ENCODE results near the gene GRB10.
"Not testable (repeated sequence)": the region's sequence is repeated elsewhere in the genome, so short reads cannot be mapped to it uniquely, and the experiment has no call there.

Gene GRB10

GRCh38 chr7:50783303-50783702 lies 607 bp upstream of the GRB10 start:
- no peak for TF ChIP-seq JUND (IDR thresholded peaks at IDR 0.05; ENCODE audit: low read depth)
- in situ Hi-C loops (cut with HindIII; ENCODE audit: low pct_unique_long_range_greater_than_20kb, low sequenced_read_pairs): no loop called here

DNA sequence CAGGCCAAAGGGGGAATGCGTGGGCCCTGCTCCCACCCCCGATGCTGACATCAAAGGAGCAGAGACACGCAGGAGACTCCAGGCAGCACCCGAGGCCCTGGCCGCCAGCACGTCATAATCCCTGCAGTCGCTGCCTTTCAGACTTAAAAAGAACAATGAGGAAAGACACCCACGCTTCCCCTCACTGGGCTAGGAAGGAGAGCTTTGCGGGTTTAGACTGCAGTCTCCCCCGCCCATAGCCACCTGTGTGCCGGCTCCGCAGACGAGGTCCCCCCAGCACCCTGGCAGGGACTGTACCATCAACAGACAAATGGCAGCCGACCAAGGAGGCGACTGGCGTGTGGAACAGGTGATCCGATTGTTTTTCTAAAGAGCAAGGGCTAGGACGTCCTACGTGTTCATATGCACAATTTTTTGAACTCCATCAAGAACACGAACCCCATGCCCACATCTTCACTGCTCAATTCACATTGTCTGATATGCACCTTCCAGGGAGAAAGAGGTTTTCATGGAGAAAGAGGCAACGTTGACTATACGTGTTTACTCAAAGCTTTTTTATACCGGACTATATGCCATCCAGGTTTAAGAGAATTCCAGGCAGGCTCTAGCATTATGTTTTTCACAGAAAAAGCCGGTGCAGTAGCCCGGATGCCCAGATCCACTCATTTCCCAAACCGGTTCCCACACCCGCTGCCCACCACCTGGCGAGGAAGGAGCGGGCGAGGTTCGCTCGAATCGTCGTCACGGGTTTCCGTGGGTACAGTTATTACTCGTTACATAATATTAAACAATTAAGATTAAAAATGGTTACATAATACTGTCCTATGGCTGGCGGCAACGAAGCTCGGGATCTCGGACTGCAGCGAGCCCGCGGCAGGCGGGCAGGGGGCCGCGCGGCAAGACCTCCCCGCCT lies 1.1 kb downstream of the GRB10 start:
- no peak for TF ChIP-seq JUND (IDR thresholded peaks at IDR 0.05; ENCODE audit: low read depth)
- in situ Hi-C loops (cut with HindIII; ENCODE audit: low pct_unique_long_range_greater_than_20kb, low sequenced_read_pairs): no loop called here
- DNase-seq (ENCODE audit: low read depth in 1 of 2, low spot score in 1 of 2): no peak

More at GRCh38 chr7:50783303-50783702, 607 bp upstream of the GRB10 start:
- no peak for DNase-seq (ENCODE audit: low read depth in 1 of 2, low spot score in 1 of 2)

GRCh38 chr7:50780436-50780835 lies 2.3 kb downstream of the GRB10 start:
- TF ChIP-seq JUND (IDR thresholded peaks at IDR 0.05; ENCODE audit: low read depth): no peak
- no peak for DNase-seq (ENCODE audit: low read depth in 1 of 2, low spot score in 1 of 2)
- in situ Hi-C loops (cut with HindIII; ENCODE audit: low pct_unique_long_range_greater_than_20kb, low sequenced_read_pairs): no loop called here

DNA sequence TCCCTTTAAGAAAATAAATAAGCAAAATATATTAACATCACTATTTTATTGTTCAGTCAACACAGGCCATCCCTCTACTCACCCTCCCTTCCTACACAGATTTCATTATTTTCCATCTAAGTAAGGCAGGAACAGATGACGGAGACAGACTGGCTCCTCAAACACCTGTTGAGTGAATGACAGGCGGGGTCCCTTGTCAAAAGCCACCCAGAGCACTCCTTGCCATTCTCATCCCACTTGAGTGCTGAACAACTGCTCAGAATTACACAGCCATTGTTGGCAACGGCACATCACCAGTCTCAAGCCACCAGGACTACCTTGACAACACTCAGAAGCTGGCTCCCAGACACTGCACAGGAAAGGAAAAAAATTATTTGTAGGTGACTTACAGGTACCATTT lies 3.3 kb downstream of the GRB10 start:
- DNase-seq (ENCODE audit: low read depth in 1 of 2, low spot score in 1 of 2): no peak
- TF ChIP-seq JUND (IDR thresholded peaks at IDR 0.05; ENCODE audit: low read depth): no peak
- in situ Hi-C loops (cut with HindIII; ENCODE audit: low pct_unique_long_range_greater_than_20kb, low sequenced_read_pairs): no loop called here

DNA sequence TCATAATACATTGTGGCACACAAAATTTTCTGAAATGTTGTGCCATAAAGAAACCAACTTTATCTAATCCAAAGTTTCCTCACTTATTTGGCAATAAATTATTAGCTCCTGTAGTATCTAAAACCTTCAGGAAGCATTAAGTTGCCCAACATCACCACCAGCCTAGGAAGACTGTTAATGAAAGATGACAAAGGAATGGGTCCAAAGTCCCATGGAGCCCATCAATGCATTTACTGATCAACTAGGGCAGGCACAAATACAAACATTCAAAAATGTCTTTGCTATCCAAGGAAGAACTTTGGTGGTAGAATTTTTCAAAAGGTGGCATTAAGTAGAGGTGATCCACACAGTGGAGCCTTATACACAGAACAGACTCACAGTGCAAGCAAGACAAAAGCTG lies 4.5 kb downstream of the GRB10 start:
- in situ Hi-C loops (cut with HindIII; ENCODE audit: low pct_unique_long_range_greater_than_20kb, low sequenced_read_pairs): no loop called here
- no peak for DNase-seq (ENCODE audit: low read depth in 1 of 2, low spot score in 1 of 2)
- no peak for TF ChIP-seq JUND (IDR thresholded peaks at IDR 0.05; ENCODE audit: low read depth)

GRCh38 chr7:50775836-50776235 lies 6.9 kb downstream of the GRB10 start:
- in situ Hi-C loops (cut with HindIII; ENCODE audit: low pct_unique_long_range_greater_than_20kb, low sequenced_read_pairs): no loop called here
- no peak for TF ChIP-seq JUND (IDR thresholded peaks at IDR 0.05; ENCODE audit: low read depth)

DNA sequence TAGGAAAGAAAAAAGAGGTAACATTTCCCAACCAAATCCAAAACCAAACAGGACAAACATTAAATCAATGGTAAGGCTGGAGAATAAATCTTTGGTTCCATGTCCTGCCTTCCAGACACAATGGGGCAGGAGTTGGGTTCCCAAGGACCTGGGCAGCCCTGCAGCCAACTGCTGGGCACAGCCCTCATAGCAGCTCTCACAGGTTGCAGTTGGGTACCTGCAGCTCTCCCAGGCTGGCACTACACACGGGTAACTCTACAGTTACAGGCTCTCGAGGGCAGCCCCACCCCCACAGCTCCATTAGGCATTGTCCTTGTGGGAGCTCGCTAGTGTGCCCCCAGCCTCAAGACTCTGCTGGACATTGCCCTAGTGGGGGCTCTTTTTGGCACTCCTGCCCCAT lies 7.5 kb downstream of the GRB10 start:
- in situ Hi-C loops (cut with HindIII; ENCODE audit: low pct_unique_long_range_greater_than_20kb, low sequenced_read_pairs): no loop called here
- no peak for TF ChIP-seq JUND (IDR thresholded peaks at IDR 0.05; ENCODE audit: low read depth)
- peak in 1 of 2 experiments; percentile 30 for DNase-seq (ENCODE audit: low read depth in 1 of 2, low spot score in 1 of 2)

More at GRCh38 chr7:50775836-50776235, 6.9 kb downstream of the GRB10 start:
- DNase-seq (ENCODE audit: low read depth in 1 of 2, low spot score in 1 of 2): no peak

DNA sequence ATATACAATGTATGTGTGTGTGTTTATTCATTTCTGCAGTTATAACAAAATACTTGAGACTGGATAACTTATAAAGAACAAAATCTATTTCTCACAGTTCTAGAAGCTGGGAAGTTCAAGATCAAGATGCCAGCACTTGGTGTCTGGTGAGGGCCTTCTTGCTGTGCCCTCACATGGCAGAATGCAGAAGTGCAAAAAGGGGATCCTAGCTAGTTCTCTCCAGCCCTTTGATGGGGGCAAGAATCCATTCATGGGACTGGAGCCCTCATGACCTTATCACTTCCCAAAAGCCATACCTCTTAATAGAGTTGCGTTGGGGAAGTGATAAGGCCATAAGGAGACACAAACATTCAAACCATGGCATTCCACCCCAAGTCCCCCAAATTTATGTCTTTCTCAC lies 8.4 kb downstream of the GRB10 start:
- in situ Hi-C loops (cut with HindIII; ENCODE audit: low pct_unique_long_range_greater_than_20kb, low sequenced_read_pairs): no loop called here
- DNase-seq (ENCODE audit: low read depth in 1 of 2, low spot score in 1 of 2): peak in 1 of 2 experiments; percentile 46
- TF ChIP-seq JUND (IDR thresholded peaks at IDR 0.05; ENCODE audit: low read depth): no peak

DNA sequence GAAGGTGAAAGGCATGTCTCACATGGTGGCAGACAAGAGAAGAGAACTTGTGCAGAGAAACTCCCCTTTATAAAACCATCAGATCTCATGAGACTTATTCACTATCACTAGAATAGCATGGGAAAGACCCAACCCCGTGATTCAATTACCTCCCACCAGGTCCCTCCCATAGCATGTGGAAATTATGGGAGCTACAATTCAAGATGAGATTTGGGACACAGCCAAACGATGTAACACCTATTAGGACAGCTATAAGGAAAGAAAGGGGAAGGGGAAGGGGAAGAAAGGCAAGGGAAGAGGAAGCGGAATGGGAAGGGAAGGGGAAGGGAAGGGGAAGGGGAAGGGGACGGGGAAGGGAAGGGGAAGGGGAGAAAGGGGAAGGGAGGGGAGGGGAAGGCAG lies 9.6 kb downstream of the GRB10 start:
- DNase-seq (ENCODE audit: low read depth in 1 of 2, low spot score in 1 of 2); in situ Hi-C loops (cut with HindIII; ENCODE audit: low pct_unique_long_range_greater_than_20kb, low sequenced_read_pairs): not testable (repeated sequence)

DNA sequence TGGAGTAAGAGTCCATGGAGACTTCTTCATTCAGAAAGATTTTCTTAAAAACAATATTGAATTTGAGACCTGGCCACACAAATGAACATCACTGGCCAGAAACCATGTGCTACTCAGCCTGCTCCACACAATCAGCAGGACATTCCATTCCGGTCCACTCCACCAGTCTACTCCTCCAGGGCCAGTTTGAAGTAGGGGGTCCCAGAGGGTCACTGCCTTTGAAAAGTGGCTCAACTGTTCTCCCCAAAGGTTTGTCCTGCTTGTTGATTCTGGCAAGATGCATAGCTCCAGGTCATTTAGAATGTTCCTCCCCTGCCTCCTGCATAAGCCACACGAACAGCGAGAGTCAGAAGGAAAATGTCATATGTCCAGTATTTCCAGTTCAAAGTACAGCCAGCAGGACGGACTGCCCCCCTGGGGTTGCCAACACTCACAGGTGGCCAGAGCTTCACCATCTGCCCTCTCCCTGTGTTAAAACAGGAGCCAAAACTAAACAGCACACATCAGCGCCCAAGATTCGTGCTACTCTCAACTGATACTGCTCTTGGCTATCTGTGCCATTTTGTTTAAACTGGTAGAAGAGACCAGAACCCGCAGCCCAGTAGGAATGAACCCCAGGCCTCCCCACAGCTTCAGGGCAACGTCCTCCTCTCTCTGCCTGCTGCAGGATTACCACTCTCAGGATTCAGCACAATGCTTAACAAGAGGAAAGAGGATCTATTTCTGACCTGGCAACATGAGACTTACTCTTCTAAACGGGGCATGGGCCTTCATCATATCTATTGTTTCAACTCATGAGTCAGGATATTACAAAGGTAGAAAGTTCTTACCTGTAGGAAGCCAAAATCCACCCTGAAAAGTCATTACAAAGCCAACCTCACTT lies 11.3 kb downstream of the GRB10 start:
- peak; percentile 55 to 99 for DNase-seq (ENCODE audit: low read depth in 1 of 2, low spot score in 1 of 2)
- in situ Hi-C loops (cut with HindIII; ENCODE audit: low pct_unique_long_range_greater_than_20kb, low sequenced_read_pairs): no loop called here
- TF ChIP-seq JUND (IDR thresholded peaks at IDR 0.05; ENCODE audit: low read depth): peak; percentile 50; the same call in 1 of the 2 replicates

DNA sequence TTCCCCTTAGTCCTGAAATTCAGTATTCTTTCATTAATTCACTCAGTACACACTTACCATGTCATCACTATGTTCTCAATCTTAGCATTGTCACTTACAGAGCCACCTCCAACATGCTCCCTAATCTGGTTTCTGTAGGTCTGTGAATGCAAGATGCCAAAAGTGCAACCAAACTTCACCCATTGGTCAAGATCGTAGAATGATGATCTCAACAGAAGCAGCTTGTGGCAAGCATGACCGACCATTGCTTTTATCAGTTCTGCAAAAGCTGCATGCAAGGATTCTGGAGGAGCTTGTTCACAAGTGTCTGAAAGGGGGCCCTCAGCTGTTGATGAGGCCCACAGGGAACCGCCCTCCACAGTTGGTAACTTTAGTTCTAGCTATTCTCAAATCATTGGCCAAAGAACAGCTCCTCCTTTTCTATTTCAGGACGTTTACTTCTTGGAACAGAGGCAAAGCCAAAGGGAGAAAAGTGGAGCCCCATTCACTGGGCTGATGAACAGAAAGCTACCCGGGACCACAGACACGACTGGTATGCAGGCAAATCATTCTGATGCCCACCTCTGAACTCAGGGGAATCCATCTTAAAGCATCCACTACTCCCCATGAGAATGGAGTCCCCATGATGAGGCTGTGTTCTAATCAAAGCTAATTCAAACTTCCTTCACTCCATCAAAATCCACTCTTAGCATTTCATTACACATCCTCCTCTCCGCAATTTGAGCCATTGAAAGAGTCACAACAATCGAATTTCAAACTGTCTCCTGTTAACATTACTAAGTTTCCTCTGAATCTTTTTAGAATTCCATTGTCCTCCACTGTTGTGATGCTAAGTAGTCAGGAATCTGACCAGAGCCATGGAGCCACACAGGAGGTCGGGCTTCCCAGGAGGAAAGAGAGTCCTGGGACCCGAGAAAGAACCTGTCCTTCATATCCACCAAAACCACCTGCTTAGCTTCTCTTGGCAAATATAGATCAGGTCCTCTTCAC lies 13.9 kb downstream of the GRB10 start:
- DNase-seq (ENCODE audit: low read depth in 1 of 2, low spot score in 1 of 2): no peak
- no peak for TF ChIP-seq JUND (IDR thresholded peaks at IDR 0.05; ENCODE audit: low read depth)
- in situ Hi-C loops (cut with HindIII; ENCODE audit: low pct_unique_long_range_greater_than_20kb, low sequenced_read_pairs): no loop called here

- in situ Hi-C loops (cut with HindIII; ENCODE audit: low pct_unique_long_range_greater_than_20kb, low sequenced_read_pairs): no loop called here
- no peak for DNase-seq (ENCODE audit: low read depth in 1 of 2, low spot score in 1 of 2)
- TF ChIP-seq JUND (IDR thresholded peaks at IDR 0.05; ENCODE audit: low read depth): no peak
These were observed 15.9 kb downstream of the GRB10 start for GRCh38 chr7:50766849-50767207.

All from T47D (cell line).